Activated CD4-positive, CD25-positive, alpha-beta regulatory T cell treated with anti-CD3 and anti-CD28 coated beads, Interleukin-2, amount 50 U/mL, for 16 hours (primary cell): ENCODE measurements around the gene MAP2K7.
"Not testable (repeated sequence)": the region's sequence is repeated elsewhere in the genome, so short reads cannot be mapped to it uniquely, and the experiment has no call there.

Source experiments
- DNase-seq: peaks from one replicate; pipeline ENCODE4 v3.0.0-alpha.2; 2020; ENCODE audit warnings: low read depth, low spot score

The MAP2K7 gene

GRCh38 chr19:7903244-7904073 is at the start of gene MAP2K7:
MAP2K7 (plus strand) TSS chr19:7903877; CDS start chr19:7903945, 68 bp downstream.
- peak; percentile 100 for DNase-seq

- no peak for DNase-seq
These were observed 48.1 kb upstream of the MAP2K7 start for GRCh38 chr19:7855426-7856108.

GRCh38 chr19:7856109-7856591 is 47.5 kb upstream of the MAP2K7 start:
- DNase-seq = no peak

GRCh38 chr19:7856679-7857663 is 46.7 kb upstream of the MAP2K7 start:
- DNase-seq = no peak

- DNase-seq = no peak
These were observed 46.0 kb upstream of the MAP2K7 start for GRCh38 chr19:7857727-7858108.

- no peak for DNase-seq
These were observed 45.4 kb upstream of the MAP2K7 start for GRCh38 chr19:7858109-7858770.

- DNase-seq = not testable (repeated sequence)
These were observed 44.6 kb upstream of the MAP2K7 start for GRCh38 chr19:7859087-7859486.

GRCh38 chr19:7859831-7860713 is 43.6 kb upstream of the MAP2K7 start:
- no peak for DNase-seq

- no peak for DNase-seq
These were observed 42.7 kb upstream of the MAP2K7 start for GRCh38 chr19:7860714-7861618.

GRCh38 chr19:7861619-7862412 is 41.9 kb upstream of the MAP2K7 start:
- no peak for DNase-seq

GRCh38 chr19:7862413-7862951 is 41.2 kb upstream of the MAP2K7 start:
- peak; percentile 24 for DNase-seq

- DNase-seq = no peak
These were observed 40.3 kb upstream of the MAP2K7 start for GRCh38 chr19:7863157-7863970.

- DNase-seq = no peak
These were observed 39.5 kb upstream of the MAP2K7 start for GRCh38 chr19:7863971-7864689.

- DNase-seq = no peak
These were observed 39.0 kb upstream of the MAP2K7 start for GRCh38 chr19:7864690-7865074.

- no peak for DNase-seq
These were observed 38.3 kb upstream of the MAP2K7 start for GRCh38 chr19:7865262-7865911.
